ENCODE results near the gene AFM. TPM values are rescaled to one million over a fixed set of nuclear protein-coding genes. Genes with fewer than 3 reads are reported as not detected.

The AFM gene
- total RNA-seq, 1 donor from 2014 or later = not detected

GRCh38 chr4:73450398-73451004 lies 31.0 kb upstream of the AFM start:
- Mint-ChIP-seq H3K4me1 (no peaks in the 10 kb centered on the region), H3K27ac (no peak overlapping the region), H3K9me3 (no peaks in the 10 kb centered on the region), H3K4me3 (no peak overlapping the region), H3K36me3 (ENCODE audit: low read depth) (no peaks in the 10 kb centered on the region), H3K27me3 (peaks cover 24% of the 10 kb centered on the region)
- intact Hi-C loops (cut with micrococcal nuclease) = no loop called here
- ChIA-PET CTCF (no interaction called here), POLR2A (no interaction called here)
- no peak for TF ChIP-seq CTCF (IDR thresholded peaks at IDR 0.05)
- DNase-seq (no peak), ATAC-seq (ENCODE audit: low read depth) (no peak)

GRCh38 chr4:73451404-73451803 lies 30.1 kb upstream of the AFM start:
- ATAC-seq (ENCODE audit: low read depth) = no peak
- H3K27me3 Mint-ChIP-seq = peaks cover 25% of the 10 kb centered on the region
- ChIA-PET POLR2A (no interaction called here), CTCF (no interaction called here)
- no peaks in the 10 kb centered on the region for H3K36me3 Mint-ChIP-seq (ENCODE audit: low read depth)
- TF ChIP-seq CTCF (IDR thresholded peaks at IDR 0.05) = no peak
- H3K9me3 Mint-ChIP-seq = no peaks in the 10 kb centered on the region
- intact Hi-C loops (cut with micrococcal nuclease) = no loop called here
- no peak overlapping the region for H3K27ac Mint-ChIP-seq
- no peak for DNase-seq
- no peaks in the 10 kb centered on the region for H3K4me1 Mint-ChIP-seq
- H3K4me3 Mint-ChIP-seq = no peak overlapping the region

GRCh38 chr4:73451981-73452747 lies 29.4 kb upstream of the AFM start:
- ChIA-PET POLR2A (no interaction called here), CTCF (no interaction called here)
- Mint-ChIP-seq H3K4me1 (no peaks in the 10 kb centered on the region), H3K36me3 (ENCODE audit: low read depth) (no peaks in the 10 kb centered on the region), H3K4me3 (no peak overlapping the region), H3K27me3 (peaks cover 21% of the 10 kb centered on the region), H3K9me3 (no peaks in the 10 kb centered on the region), H3K27ac (no peak overlapping the region)
- intact Hi-C loops (cut with micrococcal nuclease) = no loop called here
- no peak for TF ChIP-seq CTCF (IDR thresholded peaks at IDR 0.05)
- DNase-seq = no peak
- no peak for ATAC-seq (ENCODE audit: low read depth)

GRCh38 chr4:73452953-73453700 lies 28.4 kb upstream of the AFM start:
- intact Hi-C loops (cut with micrococcal nuclease) = no loop called here
- CTCF ChIA-PET = interaction anchor here (1.0 kb wide), 1 partner anchor 21 kb away, joined by 3 read pairs; no protein-coding TSS in a partner anchor
- H3K4me3 Mint-ChIP-seq = no peak overlapping the region
- no peaks in the 10 kb centered on the region for H3K9me3 Mint-ChIP-seq
- POLR2A ChIA-PET = no interaction called here
- DNase-seq (no peak), ATAC-seq (ENCODE audit: low read depth) (no peak)
- H3K36me3 Mint-ChIP-seq (ENCODE audit: low read depth) = no peaks in the 10 kb centered on the region
- no peak for TF ChIP-seq CTCF (IDR thresholded peaks at IDR 0.05)
- peaks cover 23% of the 10 kb centered on the region for H3K27me3 Mint-ChIP-seq
- no peaks in the 10 kb centered on the region for H3K4me1 Mint-ChIP-seq
- H3K27ac Mint-ChIP-seq = no peak overlapping the region

GRCh38 chr4:73453701-73454005 lies 27.9 kb upstream of the AFM start:
- Mint-ChIP-seq H3K4me3 (no peak overlapping the region), H3K27me3 (peaks cover 23% of the 10 kb centered on the region), H3K4me1 (no peaks in the 10 kb centered on the region), H3K36me3 (ENCODE audit: low read depth) (no peaks in the 10 kb centered on the region), H3K9me3 (no peaks in the 10 kb centered on the region), H3K27ac (no peak overlapping the region)
- no peak for ATAC-seq (ENCODE audit: low read depth)
- ChIA-PET POLR2A (no interaction called here), CTCF (interaction anchor here (1.0 kb wide), 1 partner anchor 22 kb away, joined by 3 read pairs; no protein-coding TSS in a partner anchor)
- TF ChIP-seq CTCF (IDR thresholded peaks at IDR 0.05) = no peak
- intact Hi-C loops (cut with micrococcal nuclease) = no loop called here
- no peak for DNase-seq

Measured in activated B cell treated with CpG ODN at 0.5 μM for 24 hours (primary cell).